RPMI7951 (cell line): ENCODE results near the gene SCCPDH. TPM values are rescaled to one million over a fixed set of nuclear protein-coding genes. Genes with fewer than 3 reads are reported as not detected.
"Not testable (repeated sequence)": the region's sequence is repeated elsewhere in the genome, so short reads cannot be mapped to it uniquely, and the experiment has no call there.

Source experiments
- DNase-seq: peaks from one replicate; pipeline ENCODE4 v3.0.0-alpha.2; 2012; ENCODE audit warnings: low read depth
- total RNA-seq: library from RNA; depleted of rRNA; stranded (reverse); fragments of >200 nt; shearing (Covaris generic); gene quantifications from 2 replicates; pipeline ENCODE4 v1.2.3, GENCODE V29; 2014

The SCCPDH gene
- total RNA-seq, 1 experiment from 2014 or later: 25.8 TPM

- no peak for DNase-seq
Observed at GRCh38 chr1:246705368-246705767, 18.8 kb upstream of the SCCPDH start.

- DNase-seq: no peak
Observed at GRCh38 chr1:246708166-246708565, 16.0 kb upstream of the SCCPDH start.

GRCh38 chr1:246709196-246709595, 15.0 kb upstream of the SCCPDH start:
- DNase-seq: no peak

- no peak for DNase-seq
Observed at GRCh38 chr1:246709835-246710234, 14.4 kb upstream of the SCCPDH start.

- no peak for DNase-seq
Observed at GRCh38 chr1:246711548-246712003, 12.6 kb upstream of the SCCPDH start.

GRCh38 chr1:246712428-246712827, 11.8 kb upstream of the SCCPDH start:
- not testable (repeated sequence) for DNase-seq

GRCh38 chr1:246719361-246719760, 4.8 kb upstream of the SCCPDH start:
- DNase-seq: not testable (repeated sequence)

GRCh38 chr1:246720814-246721213, 3.4 kb upstream of the SCCPDH start:
- DNase-seq: not testable (repeated sequence)

GRCh38 chr1:246722720-246723119, 1.5 kb upstream of the SCCPDH start:
- DNase-seq: no peak

- DNase-seq: peak; percentile 40
Observed at GRCh38 chr1:246724731-246725095, 504 bp downstream of the SCCPDH start.

- DNase-seq: peak; percentile 5
Observed at GRCh38 chr1:246725191-246725590, 982 bp downstream of the SCCPDH start.

- DNase-seq: no peak
Observed at GRCh38 chr1:246726255-246726679, 2.1 kb downstream of the SCCPDH start.

- DNase-seq: peak; percentile 53
Observed at GRCh38 chr1:246726881-246727280, 2.7 kb downstream of the SCCPDH start.

- no peak for DNase-seq
Observed at GRCh38 chr1:246727594-246727993, 3.4 kb downstream of the SCCPDH start.

GRCh38 chr1:246728311-246728710, 4.1 kb downstream of the SCCPDH start:
- DNase-seq: no peak

GRCh38 chr1:246729040-246729439, 4.8 kb downstream of the SCCPDH start:
- DNase-seq: not testable (repeated sequence)

- no peak for DNase-seq
Observed at GRCh38 chr1:246730839-246731238, 6.6 kb downstream of the SCCPDH start.

GRCh38 chr1:246731873-246732272, 7.7 kb downstream of the SCCPDH start:
- DNase-seq: not testable (repeated sequence)

GRCh38 chr1:246733704-246734103, 9.5 kb downstream of the SCCPDH start:
- DNase-seq: no peak

- DNase-seq: no peak
Observed at GRCh38 chr1:246734866-246735265, 10.7 kb downstream of the SCCPDH start.

- no peak for DNase-seq
Observed at GRCh38 chr1:246735735-246736134, 11.5 kb downstream of the SCCPDH start.

GRCh38 chr1:246742396-246742795, 18.2 kb downstream of the SCCPDH start:
- DNase-seq: no peak

GRCh38 chr1:246746155-246746554, 21.9 kb downstream of the SCCPDH start:
- not testable (repeated sequence) for DNase-seq

- DNase-seq: no peak
Observed at GRCh38 chr1:246748006-246748405, 23.8 kb downstream of the SCCPDH start.
